GM08714 (cell line): ENCODE results near the gene NCCRP1.
"Not testable (repeated sequence)": the region's sequence is repeated elsewhere in the genome, so short reads cannot be mapped to it uniquely, and the experiment has no call there.

Source experiments
- H3K4me3 ChIP-seq: fragments of 200-500 bp; sonication (Bioruptor generic); 2 replicates; pipeline ENCODE4 v1.5.1; 2014; ENCODE audit warnings: mild to moderate bottlenecking, low read length, inconsistent platforms
- ZNF274 ChIP-seq: IDR thresholded peaks from 2 replicates; pipeline ENCODE4 v1.6.1; 2012; ENCODE audit warnings: mild to moderate bottlenecking, low read depth, low read length

Gene NCCRP1

DNA sequence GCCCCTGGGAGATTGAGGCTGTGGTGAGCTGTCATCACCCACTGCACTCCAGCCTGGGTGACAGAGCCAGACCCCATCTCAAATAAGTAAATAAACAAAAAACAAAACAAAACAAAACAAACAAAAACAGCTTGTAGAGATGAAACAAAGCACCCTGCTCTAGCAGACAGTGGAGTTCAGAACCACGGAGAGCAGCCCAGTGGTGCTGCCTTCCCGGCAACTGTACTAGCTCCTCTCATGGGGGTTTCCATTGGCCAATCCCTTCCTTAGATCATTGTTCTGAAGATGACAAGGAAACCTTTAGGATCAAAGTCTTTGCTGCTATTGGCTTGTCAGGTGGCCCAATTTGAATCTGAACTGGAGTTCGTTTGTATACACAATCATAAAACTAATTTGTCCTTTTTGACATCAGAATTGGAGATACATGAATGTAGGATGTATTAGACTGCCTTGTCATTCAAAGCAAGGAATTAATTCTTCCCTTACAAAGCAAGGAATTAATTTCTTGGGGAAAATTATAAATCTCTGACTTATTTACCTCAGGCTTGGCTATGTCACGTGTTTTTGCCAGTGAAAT, 27.0 kb downstream of the NCCRP1 start:
- H3K4me3 ChIP-seq = no peak overlapping the region
- TF ChIP-seq ZNF274 = no peak

GRCh38 chr19:39224910-39225309, 28.1 kb downstream of the NCCRP1 start:
- no peak overlapping the region for H3K4me3 ChIP-seq
- no peak for TF ChIP-seq ZNF274

GRCh38 chr19:39230096-39230764, 33.5 kb downstream of the NCCRP1 start:
- H3K4me3 ChIP-seq = no peak overlapping the region
- no peak for TF ChIP-seq ZNF274

GRCh38 chr19:39232708-39233107, 35.9 kb downstream of the NCCRP1 start:
- no peak for TF ChIP-seq ZNF274
- H3K4me3 ChIP-seq = no peak overlapping the region

DNA sequence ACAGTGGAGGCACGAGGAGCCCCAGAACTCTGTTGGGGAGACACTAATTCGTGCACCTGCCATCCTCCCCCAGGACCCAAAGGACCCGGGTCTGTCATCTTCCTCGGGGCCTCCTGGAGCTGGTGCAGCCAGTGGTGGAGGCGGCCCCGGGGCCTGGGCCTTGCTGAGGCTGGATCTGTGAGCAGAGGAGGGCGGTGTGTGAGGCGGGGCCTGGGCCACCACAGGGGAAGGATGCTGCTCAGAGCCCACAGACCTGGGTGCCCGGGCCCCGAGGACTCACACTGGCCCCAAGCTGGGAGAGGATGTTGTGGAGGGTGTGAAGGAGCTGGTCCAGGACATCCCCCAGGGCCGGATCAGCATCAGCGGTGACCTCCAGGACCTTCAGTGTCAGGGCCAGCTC, 39.8 kb downstream of the NCCRP1 start:
- no peak for TF ChIP-seq ZNF274
- no peak overlapping the region for H3K4me3 ChIP-seq

- no peak for TF ChIP-seq ZNF274
- no peak overlapping the region for H3K4me3 ChIP-seq
These were observed 40.7 kb downstream of the NCCRP1 start for GRCh38 chr19:39237200-39238184.

DNA sequence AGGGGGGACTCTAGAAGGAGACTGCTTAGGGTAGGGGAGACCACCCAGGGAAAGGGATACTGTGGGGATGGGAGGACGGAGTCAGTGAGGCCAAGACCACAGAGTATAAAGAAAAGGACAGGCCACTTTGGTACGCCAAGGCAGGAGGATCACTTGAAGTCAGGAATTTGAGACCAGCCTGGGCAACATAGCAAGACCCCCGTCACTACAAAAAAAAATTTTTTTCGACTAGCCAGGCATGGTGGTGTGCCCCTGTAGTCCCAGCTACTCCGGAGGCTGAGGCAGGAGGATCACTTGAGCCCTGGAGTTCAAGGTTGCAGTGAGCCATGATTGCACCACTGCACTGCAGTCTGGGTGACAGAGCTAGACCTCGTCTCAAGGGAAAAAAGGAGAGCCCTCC, 41.4 kb downstream of the NCCRP1 start:
- no peak overlapping the region for H3K4me3 ChIP-seq
- TF ChIP-seq ZNF274 = no peak

GRCh38 chr19:39238944-39239343, 42.2 kb downstream of the NCCRP1 start:
- no peak for TF ChIP-seq ZNF274
- no peak overlapping the region for H3K4me3 ChIP-seq

DNA sequence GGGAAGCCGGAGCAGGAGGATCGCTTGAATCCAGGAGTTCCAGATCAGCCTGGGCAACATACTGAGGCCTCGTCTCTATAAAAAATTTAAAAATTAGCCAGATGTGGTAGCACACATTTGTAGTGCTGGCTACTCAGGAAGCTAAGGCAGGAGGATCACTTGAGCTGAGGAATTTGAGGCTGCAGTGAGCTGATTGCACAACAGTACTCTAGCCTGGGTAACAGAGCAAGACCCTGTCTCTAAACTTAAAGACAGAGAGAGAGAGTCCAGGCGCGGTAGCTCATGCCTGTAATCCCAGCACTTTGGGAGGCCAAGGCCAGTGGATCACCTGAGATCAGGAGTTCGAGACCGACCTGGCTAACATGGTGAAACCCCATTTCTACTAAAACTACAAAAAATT, 43.7 kb downstream of the NCCRP1 start:
- TF ChIP-seq ZNF274 = no peak
- H3K4me3 ChIP-seq = no peak overlapping the region

DNA sequence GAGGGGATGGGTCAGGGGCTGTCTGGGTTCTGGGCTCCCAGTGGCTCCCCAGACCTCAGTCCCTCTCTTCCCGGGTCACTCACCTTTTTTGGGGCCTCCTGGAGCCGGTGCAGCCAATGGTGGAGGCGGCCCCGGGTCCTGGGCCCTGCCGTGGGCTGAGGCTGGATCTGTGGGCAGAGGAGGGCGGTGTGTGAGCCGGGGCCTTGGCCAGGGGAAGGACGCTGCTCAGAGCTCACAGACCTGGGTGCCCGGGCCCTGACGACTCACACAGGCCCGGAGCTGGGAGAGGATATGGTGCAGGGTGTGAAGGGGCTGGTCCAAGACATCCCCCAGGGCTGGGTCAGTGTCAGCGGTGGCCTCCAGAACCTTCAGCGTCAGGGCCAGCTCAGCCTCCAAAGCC, 47.0 kb downstream of the NCCRP1 start:
- not testable (repeated sequence) for H3K4me3 ChIP-seq

GRCh38 chr19:39244410-39245100, 47.8 kb downstream of the NCCRP1 start, which contains the start of gene IFNL3:
IFNL3 (minus strand) TSS chr19:39245006; CDS start chr19:39244967, 39 bp downstream.
- H3K4me3 ChIP-seq = not testable (repeated sequence)

DNA sequence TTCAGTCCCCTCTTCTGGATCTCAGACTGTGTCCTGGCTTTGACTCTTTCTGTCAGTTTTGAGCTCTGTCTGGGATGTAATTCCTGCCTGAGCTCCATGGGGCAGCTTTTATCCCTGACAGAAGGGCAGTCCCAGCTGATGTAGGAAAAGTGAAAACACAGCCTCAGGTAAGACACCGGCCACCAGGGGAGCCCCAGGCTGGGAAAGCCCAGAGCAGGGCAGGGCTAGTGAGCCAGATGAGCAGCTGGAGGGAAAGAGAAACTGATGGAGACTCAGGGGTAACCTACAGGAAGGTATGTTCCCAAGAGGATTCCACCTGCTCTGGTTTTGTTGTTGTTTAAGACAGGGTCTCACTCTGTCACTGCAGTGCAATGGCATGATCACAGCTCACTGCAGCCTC, 48.4 kb downstream of the NCCRP1 start:
- not testable (repeated sequence) for H3K4me3 ChIP-seq

DNA sequence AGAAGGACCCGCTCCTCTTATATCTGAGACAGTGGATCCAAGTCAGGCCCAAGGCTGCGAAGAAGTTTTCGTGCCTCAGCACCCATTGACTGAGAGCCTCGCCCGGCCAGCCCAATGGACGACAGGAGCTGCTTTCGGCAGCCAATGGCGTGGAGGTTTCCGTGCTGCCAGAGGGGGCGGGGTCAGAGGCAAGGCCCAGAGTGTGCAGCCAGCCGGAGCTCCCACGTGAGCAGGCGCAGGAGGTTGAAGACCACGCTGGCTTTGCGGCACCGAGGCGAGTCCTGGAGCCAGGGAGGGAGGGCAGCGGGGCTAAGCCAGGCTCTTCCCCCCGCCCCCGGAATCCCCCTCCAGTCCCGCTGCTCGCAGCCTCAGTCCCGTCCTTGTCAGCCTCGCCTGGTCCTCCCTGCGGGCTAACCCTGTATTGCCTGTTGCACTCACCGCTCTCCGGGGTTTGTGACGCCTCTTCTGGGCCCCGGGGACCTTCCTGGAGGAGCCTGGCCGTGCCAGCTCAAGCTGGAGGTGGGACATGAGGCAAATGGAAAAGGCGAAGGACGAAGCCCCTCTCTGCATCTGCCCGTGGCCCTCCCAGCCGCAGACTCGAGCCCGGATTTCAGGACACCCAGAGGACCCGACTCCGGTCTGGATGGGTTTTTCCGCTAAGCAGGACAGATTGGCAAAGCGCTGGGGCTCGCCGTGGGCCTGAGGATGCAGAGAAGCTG, 50.3 kb downstream of the NCCRP1 start:
- no peak for TF ChIP-seq ZNF274
- no peak overlapping the region for H3K4me3 ChIP-seq
